Cardiac fibroblast (primary cell): Measurements from ENCODE around the gene HBEGF.

Source experiments
- DNase-seq, 2 donors: peaks; one replicate each; pipeline versions ENCODE4 v3.0.0 to v3.0.0-alpha.2; 2010; ENCODE audit warnings: low read depth in 2 of 2
- H3K4me3 ChIP-seq, 2 donors: replicated peaks in 1 of 2; 1 replicate in 1 of 2; 2 replicates in 1 of 2; pipeline ENCODE4 v1.5.1; 2011; ENCODE audit warnings: low read depth in 2 of 2, low read length in 2 of 2, mild to moderate bottlenecking in 2 of 2, moderate library complexity in 1 of 2
- CTCF ChIP-seq: IDR thresholded peaks from one replicate; pipeline ENCODE4 v1.5.1; 2011; ENCODE audit warnings: low read depth, mild to moderate bottlenecking, low read length, inconsistent platforms

Gene HBEGF

GRCh38 chr5:140382866-140383265 is 36.5 kb upstream of the HBEGF start:
- H3K4me3 ChIP-seq, result no peak overlapping the region
- DNase-seq, result no peak
- no peak for TF ChIP-seq CTCF

GRCh38 chr5:140381972-140382371 is 35.6 kb upstream of the HBEGF start:
- no peak overlapping the region for H3K4me3 ChIP-seq
- no peak for TF ChIP-seq CTCF
- DNase-seq, result no peak

- no peak for TF ChIP-seq CTCF
- DNase-seq, result no peak
- no peak overlapping the region for H3K4me3 ChIP-seq
Measured at GRCh38 chr5:140381351-140381750, 34.9 kb upstream of the HBEGF start.

GRCh38 chr5:140372971-140373487 is 26.6 kb upstream of the HBEGF start:
- H3K4me3 ChIP-seq, result no peak overlapping the region
- peak; percentile 81 to 92 for DNase-seq
- peak; percentile 87 for TF ChIP-seq CTCF

GRCh38 chr5:140371356-140372151 is 25.2 kb upstream of the HBEGF start:
- no peak for DNase-seq
- no peak overlapping the region for H3K4me3 ChIP-seq
- TF ChIP-seq CTCF, result no peak

- no peak overlapping the region for H3K4me3 ChIP-seq
- no peak for TF ChIP-seq CTCF
- no peak for DNase-seq
Measured at GRCh38 chr5:140367256-140368013, 21.0 kb upstream of the HBEGF start.
